GM20431 (cell line): ENCODE data around the gene IL21R.
"Not testable (repeated sequence)": the region's sequence is repeated elsewhere in the genome, so short reads cannot be mapped to it uniquely, and the experiment has no call there.

ENCODE experiments used
- in situ Hi-C: fragments of 300-500 bp; cut with MseI, MboI; formaldehyde crosslinking; loops from one replicate; pipeline ENCODE4 v1.15.0; 2020; ENCODE audit warnings: low sequenced_read_pairs; ENCODE audit not compliant: unreplicated experiment

IL21R gene

DNA sequence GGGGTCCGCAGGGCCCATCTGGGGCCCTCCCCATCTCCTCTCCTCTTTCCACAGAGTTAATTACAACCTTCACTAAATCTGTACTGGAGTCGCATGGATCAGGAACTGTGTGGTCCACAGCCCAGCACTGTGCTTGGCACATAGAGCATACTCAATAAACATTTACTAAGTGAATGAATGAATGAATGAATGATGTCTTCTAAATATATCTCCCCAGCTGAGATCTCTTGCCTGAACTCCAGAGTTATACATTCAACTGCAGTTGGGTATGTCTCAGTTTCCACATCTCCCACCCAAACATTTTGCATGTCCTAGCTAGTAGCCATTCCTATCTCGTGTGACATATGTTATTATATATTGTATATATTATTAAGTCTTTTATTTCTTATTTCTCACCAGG, 28.7 kb upstream of the IL21R start:
- in situ Hi-C loops = loop anchor here (25.0 kb wide), 1 partner anchor 136 kb away; no protein-coding TSS in a partner anchor

DNA sequence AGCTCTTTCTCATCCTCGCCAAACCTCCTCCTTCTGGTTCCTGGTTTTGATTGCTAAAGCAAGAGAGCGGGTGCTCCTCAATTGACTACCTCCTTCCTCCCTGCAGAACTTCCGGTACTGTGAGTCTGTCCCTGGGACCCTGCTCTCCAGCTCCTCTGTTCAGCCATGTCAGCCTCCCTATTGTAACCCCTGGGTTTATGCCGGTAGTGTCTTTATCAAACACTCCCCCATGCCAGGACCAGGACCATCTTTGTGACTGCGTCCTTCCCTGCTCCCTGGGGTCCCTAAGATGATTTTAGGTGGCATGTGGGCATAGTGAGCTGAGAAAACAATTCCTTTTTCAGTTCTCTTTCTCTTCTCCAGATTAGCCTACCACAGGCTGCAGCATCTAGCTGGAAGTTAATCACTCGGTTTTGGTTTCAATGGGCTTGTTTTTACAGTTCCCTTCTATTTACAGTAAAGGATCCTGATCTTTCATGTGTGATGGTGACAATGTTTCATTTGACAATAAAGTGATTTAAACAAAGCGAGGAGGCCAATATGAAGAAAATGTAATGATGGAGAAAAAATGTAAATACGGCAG, 27.7 kb upstream of the IL21R start:
- in situ Hi-C loops = loop anchor here (25.0 kb wide), 1 partner anchor 137 kb away; no protein-coding TSS in a partner anchor

DNA sequence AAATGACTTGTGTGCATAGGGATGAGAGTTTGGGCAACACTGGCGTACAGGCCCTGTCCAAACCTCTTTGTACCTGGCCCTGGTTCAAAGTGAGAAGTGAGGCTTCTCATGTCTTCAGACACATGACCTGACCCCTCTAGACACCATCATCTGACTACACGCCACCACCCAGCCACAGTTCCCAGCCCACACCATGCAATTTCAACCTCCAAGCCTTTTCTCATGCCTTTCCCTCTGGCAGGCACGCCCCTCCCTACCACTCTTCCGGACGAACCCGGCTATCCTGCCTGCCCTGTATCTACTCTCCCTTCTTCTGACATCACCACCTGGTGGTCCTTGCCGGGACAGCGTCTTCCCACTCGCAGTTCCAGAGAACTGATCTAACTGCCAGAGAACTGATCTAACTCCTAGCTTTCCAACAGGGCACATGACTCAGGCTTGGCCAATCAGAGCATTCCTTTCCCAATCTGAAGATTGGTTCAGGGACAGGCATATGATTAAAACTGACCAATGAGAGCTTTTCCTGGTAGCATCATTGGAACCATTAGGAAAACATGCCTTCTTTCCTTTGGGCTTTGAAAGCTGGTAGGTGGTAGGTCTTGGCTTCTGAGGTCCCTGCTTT, 27.1 kb upstream of the IL21R start:
- in situ Hi-C loops = loop anchor here (25.0 kb wide), 1 partner anchor 138 kb away; no protein-coding TSS in a partner anchor

DNA sequence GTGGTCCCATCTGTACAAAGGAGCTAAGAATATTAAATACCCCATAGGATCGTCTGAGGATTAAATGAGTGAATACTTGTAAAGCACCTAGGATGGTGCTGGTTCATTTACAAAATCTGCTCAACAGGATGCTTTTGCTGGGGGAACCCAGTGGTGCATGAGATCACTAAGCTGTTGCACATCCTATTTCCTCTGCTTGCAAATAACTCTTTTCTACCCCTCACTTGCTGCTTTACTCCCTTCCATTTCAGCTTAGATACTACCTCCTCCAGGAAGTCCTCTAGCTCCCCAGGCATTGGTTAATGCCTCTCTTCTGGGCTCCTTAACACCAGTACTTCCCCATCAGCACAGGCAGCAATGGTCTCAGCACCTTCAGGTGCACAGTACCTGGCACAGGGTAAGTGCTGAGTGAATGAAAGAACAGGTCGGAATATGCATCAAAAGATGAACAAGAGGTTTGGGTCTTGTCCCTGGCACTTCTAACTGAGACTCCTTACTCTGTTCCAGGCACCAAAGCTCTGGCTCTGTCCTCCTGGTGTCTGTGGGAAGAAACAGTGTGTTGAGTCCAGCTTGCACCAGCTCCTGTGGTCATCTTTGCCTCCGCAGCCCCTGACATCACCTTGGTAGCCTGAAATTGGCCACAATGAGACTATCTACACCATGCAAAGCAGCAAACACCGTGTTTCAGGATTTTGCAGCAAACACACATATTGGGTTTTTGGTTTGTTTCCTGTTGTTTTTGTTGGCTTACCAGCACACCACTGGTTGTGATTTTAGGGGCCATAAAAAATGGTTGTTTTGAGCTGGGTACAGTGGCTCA, 24.1 kb upstream of the IL21R start:
- in situ Hi-C loops = no loop called here

DNA sequence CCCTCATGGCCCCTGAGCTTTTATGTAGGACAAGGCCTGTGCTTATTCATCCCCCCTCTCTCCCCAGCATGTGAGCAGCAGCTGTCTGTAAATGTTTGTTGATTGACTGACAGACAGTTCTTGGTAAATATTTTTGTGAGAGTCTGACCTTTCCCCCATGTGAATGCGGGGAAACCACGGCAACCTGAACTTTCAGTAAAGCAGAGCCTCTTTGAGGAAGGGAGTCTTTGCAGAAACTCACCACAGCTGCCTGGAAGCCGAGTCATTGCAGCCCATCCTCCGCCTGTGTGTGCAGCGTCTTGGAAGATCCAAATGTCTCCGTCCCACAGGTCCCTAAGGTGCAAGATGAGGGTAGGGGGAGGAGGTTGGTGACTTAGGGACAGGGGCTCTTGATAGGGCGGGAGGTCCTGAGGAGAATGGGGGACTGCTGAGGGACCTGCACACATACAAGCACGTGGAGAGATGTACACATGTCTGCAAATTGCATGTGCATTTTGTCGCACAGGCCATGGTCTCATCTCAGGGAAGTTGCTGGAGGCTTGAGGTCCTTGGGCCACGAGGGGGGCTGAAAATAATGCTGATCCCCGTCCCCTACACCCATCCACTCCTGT, 23.0 kb upstream of the IL21R start:
- in situ Hi-C loops = no loop called here

DNA sequence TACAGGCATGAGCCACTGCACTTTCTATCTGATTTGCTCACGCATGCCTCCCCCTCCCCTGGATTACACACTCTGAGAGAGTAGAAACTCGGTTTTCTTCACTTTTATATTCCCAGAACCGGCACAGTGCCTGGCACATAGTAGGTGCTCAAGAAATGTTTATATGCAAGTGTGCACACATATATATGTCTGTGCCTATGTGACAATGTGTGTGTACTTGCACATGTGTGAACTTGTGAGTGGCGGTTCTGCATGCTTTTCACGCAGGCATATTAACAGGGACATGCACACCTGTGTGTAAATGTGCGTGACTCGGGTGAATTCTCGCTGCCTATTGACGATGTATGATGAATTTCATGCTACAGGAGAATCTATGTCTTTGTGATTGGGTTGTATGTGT, 22.1 kb upstream of the IL21R start:
- in situ Hi-C loops = no loop called here

DNA sequence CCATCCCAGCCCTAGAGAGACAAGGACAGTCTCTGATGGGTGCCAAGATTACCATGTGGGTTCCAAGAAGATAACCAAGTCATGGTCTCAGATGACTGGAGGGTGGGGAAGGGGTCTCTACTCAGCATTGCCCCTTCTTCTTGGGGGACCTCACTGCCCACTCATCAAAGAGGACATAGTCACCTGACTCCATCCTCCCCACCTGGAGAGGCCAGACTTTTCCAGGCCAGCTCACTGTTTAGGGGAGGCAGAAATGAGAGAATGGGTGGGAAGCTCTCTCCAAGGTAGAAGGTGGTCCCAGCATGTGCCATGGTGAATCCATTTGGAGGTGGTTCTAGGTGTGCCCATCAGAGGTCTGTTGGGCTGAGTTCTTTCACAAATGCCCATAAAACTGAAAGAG, 20.7 kb upstream of the IL21R start:
- in situ Hi-C loops = no loop called here

DNA sequence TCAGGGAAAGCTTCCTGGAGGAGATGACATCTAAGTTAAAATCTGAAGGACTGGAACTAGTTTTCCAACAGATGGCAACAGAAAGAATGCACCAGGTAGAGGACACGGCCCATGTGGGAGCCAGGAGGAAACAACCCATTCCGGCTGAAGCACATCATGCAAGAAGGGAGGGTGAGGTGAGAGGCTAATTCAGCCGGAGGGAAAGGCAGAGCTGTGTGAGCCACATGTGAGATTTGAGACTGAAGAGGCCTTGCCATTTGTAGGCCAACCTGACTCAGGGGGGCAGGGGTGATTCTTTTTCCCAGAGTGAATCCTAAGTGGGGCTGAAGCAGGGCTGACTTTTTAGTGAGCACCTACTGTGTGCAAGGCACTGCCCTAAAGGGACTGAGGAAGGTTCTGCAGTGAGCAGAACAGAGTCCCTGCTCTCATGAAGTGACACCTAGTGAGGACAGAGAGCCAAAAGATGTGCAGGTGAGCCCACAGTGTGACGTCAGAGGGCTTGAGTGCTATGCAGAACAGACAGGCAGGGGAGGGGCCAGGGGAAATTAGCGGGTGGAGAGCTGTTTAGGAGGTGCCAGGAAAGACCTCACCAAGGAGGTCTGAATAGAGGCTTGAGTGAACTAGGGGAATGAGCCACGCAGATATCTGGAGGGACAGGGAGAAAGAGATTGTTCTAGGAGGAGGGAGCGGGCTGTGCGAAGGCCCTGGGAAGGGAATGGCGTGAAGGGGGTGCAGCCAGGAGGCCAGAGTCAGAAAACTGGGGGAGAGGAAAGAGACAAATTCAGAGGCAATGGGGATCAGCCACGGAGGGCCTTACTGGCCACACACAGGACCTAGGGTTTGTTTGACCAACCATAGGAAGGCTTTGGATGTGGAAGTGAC, 19.8 kb upstream of the IL21R start:
- in situ Hi-C loops = no loop called here

DNA sequence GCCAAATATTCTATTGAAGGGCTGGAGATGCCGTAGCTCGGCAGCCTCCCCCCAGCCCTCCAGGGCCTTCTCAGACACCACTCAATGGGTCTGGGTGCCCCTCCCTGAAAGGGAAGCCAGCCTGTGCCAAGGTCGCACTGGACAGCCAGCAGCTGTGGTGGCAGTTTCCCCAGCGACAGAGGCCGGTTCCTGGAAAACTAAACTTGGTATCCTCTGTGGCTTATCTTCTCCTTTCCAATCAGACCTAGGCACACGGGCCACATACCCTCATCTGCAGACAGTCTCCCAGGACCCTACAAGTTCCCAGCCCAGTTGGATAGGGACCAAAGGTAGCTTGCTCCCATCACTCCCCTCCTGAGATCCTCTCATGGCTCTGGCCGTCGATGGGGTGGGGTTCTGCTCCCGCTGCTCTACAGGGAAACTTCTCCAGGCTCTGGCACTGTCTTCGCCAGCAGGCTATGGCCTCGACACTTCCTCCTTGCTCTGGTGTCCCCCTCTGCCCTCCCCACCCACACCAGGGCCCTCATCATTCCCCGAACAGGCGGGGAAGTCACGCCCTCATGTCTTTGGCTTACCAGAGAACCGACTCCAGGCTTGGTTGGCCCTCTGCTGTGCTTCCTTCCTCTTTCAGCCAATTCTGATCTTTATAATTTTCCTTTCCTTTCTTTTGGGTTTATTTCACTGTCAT, 18.3 kb upstream of the IL21R start:
- in situ Hi-C loops = no loop called here

DNA sequence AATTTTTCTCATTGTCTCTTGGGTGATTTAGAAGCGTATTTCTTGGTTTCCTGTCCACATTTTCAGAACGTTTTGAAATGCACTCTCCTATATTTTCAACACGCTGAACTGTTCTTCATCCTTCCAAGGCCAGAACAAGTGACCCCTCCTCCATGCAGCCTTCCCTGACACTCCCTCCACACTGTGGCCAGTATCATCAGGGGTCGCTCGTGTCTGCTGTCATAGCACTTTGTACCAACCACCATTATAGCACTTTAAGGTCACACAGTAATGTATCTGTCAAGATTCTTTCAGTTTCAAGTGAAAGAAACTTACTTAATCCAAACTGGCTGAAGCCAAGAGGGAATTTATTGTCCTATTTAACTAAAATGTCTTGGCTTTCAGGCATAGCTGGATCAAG, 17.5 kb upstream of the IL21R start:
- in situ Hi-C loops = no loop called here

DNA sequence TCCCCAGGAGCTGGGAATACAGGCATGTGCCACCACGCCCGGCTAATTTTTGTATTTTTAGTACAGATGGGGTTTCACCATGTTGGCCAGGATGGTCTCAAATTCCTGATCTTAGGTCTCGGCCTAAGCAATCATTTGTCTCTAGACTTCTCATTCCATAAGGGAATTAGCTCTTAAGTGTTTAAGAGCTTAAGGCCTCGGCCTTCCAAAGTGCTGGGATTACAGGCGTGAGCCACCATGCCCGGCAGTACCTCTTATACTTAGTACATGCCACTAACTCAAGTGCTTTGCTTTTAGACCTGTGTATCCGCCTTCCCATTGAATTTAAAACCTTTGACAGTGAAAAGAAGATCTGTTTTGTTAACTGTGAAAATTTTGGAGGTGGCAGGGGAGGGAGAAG, 16.6 kb upstream of the IL21R start:
- in situ Hi-C loops = no loop called here

DNA sequence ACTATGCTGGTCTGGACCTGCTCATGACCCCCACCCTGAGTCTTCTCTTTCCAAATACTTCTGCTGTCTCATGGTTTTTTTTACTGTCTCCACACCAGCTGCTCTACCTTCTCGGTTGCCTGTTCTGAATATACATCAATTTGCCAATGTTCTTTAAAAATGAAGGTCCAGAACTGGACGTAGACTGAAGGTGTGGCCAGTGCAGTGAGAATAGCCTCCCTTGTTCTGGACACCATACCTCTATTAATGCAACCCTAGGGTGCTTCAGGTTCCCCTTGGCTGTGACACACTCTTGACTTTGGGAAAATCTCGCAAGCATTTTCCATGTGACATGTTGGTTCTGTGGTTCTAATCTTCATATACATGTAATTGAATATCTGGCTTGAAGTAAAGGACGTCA, 15.3 kb upstream of the IL21R start:
- in situ Hi-C loops = no loop called here

DNA sequence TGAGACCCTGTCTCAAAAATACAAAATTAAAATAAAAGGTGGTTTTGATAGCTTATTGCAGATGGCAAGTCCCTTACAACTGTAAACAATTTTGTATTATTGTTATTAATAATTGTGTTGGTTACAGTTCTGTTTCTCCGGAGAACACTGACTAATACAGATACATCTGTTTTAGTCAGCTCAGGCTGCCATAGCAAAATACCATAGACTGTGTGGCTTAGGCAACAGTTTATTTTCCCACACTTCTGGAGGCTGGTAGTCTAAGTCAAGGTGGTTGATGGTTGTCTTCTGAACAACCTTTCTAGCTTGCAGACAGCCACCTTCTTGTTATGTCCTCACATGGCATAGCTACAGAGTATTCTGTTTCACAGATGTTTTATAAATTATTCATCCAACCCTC, 14.2 kb upstream of the IL21R start:
- in situ Hi-C loops = no loop called here

DNA sequence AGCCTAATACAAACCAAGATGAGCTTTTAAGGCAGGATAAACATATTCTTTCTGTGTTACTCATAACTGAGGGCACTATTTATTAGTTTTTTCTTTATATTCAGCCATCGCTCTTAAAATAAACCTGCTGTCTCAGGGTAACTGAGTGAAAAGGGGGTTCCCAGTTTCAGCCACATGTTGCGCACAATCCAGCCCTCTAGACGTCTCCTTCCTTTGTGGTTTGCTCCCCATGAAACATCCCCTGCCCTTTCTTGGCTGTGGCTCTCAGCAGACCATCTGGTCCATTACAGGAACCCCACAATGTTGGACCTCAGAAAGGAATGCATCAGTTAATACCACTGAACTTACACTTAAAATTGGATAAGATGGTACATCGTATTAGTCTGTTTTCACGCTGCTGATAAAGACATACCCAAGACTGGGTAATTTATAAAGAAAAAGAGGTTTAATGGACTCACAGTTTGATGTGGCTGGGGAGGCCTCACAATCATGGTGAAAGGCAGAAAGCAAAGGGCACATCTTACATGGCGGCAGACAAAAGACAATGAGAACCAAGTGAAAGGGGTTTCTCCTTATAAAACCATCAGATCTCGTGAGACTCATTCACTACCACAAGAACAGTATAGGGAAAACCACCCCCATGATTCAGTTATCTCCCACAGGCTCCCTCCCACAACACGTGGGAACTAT, 12.6 kb upstream of the IL21R start:
- in situ Hi-C loops = no loop called here

DNA sequence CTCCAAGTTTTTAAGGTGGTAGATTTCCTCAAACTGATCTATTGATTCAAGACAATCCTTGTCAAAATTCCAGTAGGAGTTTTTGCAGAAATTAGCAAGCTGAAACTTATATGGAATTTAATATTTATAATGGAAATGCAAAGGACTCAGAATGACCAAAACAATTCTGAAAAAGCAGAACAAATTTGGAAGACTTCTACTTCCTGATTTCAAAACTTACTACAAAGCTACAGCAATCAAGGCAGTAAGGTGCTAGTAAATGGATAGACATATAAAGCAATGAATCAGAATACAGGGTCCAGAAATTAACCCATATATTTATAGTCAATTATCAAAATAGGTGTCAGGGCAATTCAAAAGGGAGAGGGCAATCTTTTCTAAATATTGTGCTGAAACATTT, 11.8 kb upstream of the IL21R start:
- in situ Hi-C loops = no loop called here

DNA sequence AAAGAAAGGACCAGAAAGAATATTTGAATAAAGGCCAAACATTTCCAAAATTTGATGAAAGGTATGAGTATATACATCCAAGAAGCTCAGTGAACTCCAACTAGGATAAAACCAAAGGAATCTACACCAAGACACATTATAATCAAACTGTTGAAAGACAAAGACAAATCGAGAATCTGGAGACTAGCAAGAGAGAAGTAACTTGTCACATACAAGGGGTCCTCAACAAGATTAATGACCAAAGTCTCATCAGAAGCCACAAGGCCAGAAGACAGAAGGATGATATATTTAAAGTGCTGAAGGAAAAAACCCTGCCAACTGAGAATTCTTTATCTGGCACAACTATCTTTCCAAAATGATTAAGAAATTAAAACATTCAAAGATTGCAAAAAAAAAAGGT, 9.3 kb upstream of the IL21R start:
- in situ Hi-C loops = no loop called here

DNA sequence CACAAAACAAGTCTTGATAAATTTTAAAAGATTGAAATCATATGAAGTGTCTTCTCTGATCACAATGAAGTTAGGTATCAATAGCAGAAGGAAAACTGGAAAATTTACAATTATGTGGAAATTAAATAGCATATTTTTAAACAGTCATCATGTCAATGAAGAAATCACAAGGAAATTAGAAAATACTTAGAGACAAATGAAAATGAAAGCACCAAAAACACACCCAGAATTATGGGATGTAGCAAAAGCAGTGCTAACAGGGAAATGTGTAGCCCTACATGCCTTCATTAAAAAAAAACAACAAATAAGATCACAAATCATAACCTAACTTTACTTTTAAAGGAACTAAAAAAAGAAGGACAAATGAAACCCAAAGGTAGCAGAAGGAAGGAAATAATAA, 7.5 kb upstream of the IL21R start:
- in situ Hi-C loops = no loop called here

DNA sequence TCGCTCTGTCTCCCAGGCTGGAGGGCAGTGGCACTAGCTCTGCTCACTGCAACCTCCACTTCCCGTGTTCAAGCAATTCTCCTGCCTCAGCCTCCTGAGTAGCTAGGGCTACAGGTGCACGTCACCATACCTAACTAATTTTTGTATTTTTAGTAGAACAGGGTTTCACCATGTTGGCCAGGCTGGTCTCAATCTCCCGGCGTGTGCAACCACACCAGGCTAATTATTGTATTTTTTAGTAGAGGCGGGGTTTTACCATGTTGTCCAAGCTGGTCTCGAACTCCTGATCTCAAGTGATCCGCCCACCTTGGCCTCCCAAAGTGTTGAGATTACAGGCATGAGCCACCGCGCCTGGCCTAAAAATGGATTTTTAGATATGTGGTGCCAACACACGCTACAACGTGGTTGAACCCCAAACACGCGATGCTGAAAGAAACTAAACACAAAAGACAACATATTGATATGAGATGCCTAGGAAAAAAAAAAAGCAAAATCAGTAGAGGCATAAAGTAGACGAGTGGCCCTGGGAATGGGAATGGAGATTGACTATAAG, 3.6 kb upstream of the IL21R start:
- in situ Hi-C loops = not testable (repeated sequence)
